ENCODE measurements around the gene SNTG2. TPM values are rescaled to one million over a fixed set of nuclear protein-coding genes. Genes with fewer than 3 reads are reported as not detected.

SNTG2 gene
- total RNA-seq, 1 experiment from 2014 or later = 20.5 TPM

GRCh38 chr2:1072250-1072649, 121.6 kb downstream of the SNTG2 start:
- H3K27ac Mint-ChIP-seq = no peak overlapping the region
- CTCF ChIA-PET = no interaction called here
- DNase-seq (ENCODE audit: low spot score) (no peak), ATAC-seq (no peak)
- no peak overlapping the region for H3K4me3 Mint-ChIP-seq
- peaks cover 19% of the 10 kb centered on the region for H3K36me3 Mint-ChIP-seq
- peaks cover 23% of the 10 kb centered on the region for H3K27me3 Mint-ChIP-seq (ENCODE audit: low read depth)
- TF ChIP-seq ZBTB21 (CRISPR knock-in tag; IDR thresholded peaks at IDR 0.05; ENCODE audit: borderline replicate concordance) (no peak), PRRX2 (CRISPR knock-in tag; IDR thresholded peaks at IDR 0.05) (no peak), SP1 (CRISPR knock-in tag; conservative IDR thresholded peaks at IDR 0.05) (no peak), ZMAT4 (CRISPR knock-in tag; IDR thresholded peaks at IDR 0.05) (no peak), ESRRA (CRISPR knock-in tag; IDR thresholded peaks at IDR 0.05; ENCODE audit: borderline replicate concordance) (no peak), ZNF512 (CRISPR knock-in tag; IDR thresholded peaks at IDR 0.05; ENCODE audit: borderline replicate concordance) (no peak), ATF2 (CRISPR knock-in tag; IDR thresholded peaks at IDR 0.05; ENCODE audit: borderline replicate concordance, low read depth) (no peak), NFE2L1 (CRISPR knock-in tag; IDR thresholded peaks at IDR 0.05) (no peak), CREB1 (CRISPR knock-in tag; IDR thresholded peaks at IDR 0.05) (no peak), NR3C1 (CRISPR knock-in tag; conservative IDR thresholded peaks at IDR 0.05; ENCODE audit: low read depth) (no peak), JAZF1 (CRISPR knock-in tag; IDR thresholded peaks at IDR 0.05) (no peak), E2F1 (CRISPR knock-in tag; IDR thresholded peaks at IDR 0.05) (no peak), CBFB (CRISPR knock-in tag; IDR thresholded peaks at IDR 0.05; ENCODE audit: low read depth) (no peak), PRDM15 (CRISPR knock-in tag; IDR thresholded peaks at IDR 0.05) (no peak), ZNF416 (CRISPR knock-in tag; IDR thresholded peaks at IDR 0.05) (no peak), KAT7 (CRISPR knock-in tag; IDR thresholded peaks at IDR 0.05; ENCODE audit: borderline replicate concordance) (no peak), STAT6 (CRISPR knock-in tag; conservative IDR thresholded peaks at IDR 0.05; ENCODE audit: low read depth) (no peak), FOXK1 (CRISPR knock-in tag; IDR thresholded peaks at IDR 0.05) (no peak)
- POLR2A ChIA-PET = no interaction called here
- H3K9me3 Mint-ChIP-seq = peaks cover 19% of the 10 kb centered on the region
- peaks cover 17% of the 10 kb centered on the region for H3K4me1 Mint-ChIP-seq
